Stimulated activated CD4-positive, alpha-beta T cell treated with anti-CD3 and anti-CD28 coated beads, Interleukin-4, amount 100 ng/mL, for 24 hours (primary cell): ENCODE results near the gene PRKAG1.
A peak's percentile ranks its signal among the peaks of the same experiment; 100 is the strongest.

Source experiments
- DNase-seq: peaks from one replicate; pipeline ENCODE4 v3.0.0-alpha.2; 2020

Gene PRKAG1

GRCh38 chr12:49030714-49031572 is 12.4 kb upstream of the PRKAG1 start:
- DNase-seq = no peak

DNA sequence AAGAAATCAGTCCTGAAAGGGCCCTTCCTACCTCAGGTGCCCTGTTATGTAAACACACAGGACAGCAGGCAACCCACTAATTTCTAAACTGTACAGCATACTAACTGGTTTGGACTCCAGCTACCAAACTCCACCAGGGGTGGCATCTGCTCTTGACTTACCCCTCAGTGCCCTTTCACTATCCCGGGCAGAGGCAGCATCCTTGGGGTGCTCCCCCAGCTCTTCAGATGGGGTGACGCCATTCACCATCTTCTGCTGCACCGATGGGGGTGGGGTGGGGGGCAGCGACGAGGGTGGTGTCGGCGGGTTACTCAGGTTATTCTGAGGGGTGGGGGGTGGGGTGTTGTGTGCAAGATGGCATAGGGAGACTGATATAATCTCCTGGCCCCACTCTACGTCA is 11.5 kb upstream of the PRKAG1 start:
- DNase-seq = no peak

DNA sequence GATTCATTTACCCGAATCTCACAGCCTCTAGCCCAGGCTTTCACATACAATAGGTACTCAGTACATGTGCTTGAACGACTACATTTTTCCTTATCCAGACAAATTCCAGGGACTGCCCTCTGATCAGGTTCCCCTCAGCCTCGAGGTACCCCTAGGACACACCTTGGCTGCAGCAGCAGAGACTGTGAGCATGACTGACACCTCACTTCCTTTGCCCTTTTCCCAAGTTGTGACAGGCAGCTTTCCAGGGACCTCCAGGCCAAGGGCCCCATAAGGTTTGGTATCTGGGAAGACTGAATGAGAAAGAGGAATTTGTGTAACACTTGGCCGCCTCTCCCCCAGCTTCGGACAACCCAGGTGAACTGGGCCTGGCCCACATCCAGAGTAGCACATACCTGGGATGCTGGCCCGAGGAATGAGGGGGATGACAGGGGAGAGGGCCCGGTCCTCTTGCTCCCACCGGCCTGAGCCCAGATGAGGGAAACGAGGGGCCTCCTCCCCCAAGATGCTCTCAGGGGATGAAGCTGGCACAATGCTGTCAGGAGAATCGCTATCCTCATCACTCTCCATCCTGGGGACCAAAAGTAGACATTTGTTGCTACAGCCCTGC is 10.2 kb upstream of the PRKAG1 start:
- DNase-seq = no peak

- DNase-seq = no peak
Observed at GRCh38 chr12:49027846-49028555, 9.4 kb upstream of the PRKAG1 start.

- DNase-seq = no peak
Observed at GRCh38 chr12:49026678-49027480, 8.3 kb upstream of the PRKAG1 start.

DNA sequence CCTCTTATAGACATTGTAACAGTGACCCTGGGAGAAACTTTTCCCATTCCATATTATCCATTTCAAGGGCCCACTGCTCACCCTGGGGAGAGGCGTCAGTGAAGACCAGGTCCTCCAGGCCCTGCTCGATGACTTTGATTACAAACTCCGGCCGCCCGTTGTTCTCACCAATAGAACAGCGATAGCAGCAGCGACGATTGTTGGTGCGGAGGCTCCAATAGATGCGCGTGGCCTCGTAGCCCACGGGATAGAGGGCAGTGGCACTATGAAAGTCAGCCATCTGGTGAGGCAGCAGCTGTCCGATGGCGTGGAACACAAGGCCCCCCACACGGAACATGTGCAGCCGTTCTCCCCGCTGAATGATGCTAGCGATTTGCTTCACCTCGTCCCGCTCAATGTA is 7.5 kb upstream of the PRKAG1 start:
- no peak for DNase-seq

DNA sequence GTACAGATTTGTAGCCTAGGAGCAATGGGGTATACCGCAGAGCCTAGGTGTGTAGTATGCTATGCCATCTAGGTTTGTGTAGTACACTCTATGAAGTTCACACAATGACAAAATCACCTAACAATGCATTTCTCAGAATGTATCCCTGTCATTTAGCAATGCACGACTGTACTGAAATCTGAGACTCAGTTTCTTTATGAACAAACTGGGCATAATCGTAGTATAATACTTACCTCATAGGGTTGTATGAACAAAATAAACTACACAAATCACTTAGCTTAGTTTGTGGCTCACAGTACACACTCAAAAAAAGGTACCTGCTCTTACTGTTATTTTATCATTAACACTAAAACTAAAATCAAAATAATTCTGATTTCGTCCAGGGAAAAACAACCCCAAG is 6.9 kb upstream of the PRKAG1 start:
- no peak for DNase-seq

GRCh38 chr12:49024543-49024942 is 6.0 kb upstream of the PRKAG1 start:
- DNase-seq = no peak

DNA sequence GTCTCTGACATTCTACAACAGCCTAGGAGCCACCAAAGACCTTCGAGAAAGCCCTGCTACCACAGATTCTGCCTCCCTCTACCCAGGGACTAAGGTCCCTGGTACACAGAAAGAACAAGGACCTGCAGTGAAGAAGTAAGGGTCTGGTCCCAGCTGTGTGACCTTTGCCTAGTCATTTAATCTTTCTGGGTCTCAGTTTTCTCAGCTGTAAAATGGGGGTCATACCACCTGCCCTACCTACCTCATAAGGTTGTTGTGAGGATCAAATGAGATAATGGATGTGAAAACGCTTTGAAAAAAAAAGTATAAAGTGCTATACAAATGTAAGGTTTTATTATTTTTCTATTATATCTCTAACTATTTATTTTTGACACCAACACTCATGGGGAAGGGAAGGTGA is 5.2 kb upstream of the PRKAG1 start:
- no peak for DNase-seq

GRCh38 chr12:49022558-49023178 is 4.1 kb upstream of the PRKAG1 start:
- no peak for DNase-seq

DNA sequence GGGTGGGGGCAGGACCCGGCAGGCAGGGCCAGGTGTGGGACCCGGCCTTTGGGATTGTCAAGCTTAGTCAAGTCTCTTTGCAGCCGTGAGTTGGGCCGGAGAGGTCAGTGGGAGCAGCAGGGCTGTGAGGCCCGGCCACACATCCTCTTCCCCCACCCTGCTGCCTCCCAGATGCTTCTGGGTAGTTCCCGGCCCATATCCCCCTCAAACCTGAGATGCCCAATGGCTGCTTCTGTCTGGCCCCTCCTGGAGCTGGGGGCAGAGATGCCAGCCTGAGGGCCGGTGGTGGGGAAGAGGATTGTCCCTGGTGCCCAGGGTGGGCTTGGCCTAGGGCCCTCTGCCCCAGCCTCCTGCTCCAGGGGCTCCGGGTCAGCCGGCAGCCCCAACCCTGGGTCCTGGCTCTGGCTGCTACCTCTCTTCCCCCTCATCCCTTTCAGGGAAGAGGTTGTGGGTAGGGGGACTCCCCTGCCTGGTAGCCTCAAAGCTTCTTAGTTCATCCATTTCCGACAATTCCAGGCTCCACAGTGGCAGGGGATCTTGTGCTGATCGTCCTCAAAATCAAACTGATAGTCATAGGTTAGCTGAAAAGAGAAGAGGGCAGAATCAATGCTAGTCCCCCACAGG is 2.8 kb upstream of the PRKAG1 start:
- DNase-seq = no peak

- no peak for DNase-seq
Observed at GRCh38 chr12:49020441-49020840, 1.9 kb upstream of the PRKAG1 start.

- DNase-seq = peak; percentile 28
Observed at GRCh38 chr12:49019443-49020324, 1.1 kb upstream of the PRKAG1 start.

DNA sequence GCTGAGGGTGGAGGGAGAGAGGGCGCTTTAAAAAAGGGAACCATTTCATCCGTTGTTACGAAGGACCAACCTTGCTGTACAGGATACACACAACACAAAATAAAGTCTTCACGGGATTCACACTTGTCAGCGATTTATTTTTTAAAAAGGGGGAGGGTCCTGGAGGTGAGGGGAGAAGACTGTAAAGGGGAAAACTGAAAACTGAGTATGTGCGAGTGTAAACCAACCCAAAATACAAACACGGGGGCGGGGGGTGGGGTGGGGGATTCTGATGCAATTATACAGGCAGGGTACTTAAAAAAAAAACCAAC is 499 bp upstream of the PRKAG1 start:
- no peak for DNase-seq

DNA sequence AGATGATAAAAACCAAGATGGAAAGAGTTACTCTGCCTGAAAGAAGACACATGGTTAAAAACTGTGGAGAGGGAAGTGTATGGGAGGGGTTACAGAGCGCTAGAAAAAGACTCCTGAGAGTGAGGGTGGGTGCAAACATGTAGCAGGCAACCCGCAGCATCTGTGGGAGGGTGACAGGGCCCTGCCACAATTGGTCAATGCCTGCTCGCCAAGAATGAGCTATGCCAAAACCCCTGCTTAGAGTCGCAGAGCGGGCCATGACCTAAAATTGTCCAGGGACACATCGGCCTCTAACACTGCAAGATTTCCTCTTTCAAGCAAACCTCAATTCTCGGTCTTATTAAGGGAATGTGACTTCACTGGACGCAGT is 700 bp downstream of the PRKAG1 start:
- DNase-seq = peak; percentile 60

GRCh38 chr12:49015196-49015595 is 3.4 kb downstream of the PRKAG1 start:
- DNase-seq = no peak

- DNase-seq = no peak
Observed at GRCh38 chr12:49014547-49014946, 4.0 kb downstream of the PRKAG1 start.

GRCh38 chr12:49013428-49013827 is 5.1 kb downstream of the PRKAG1 start:
- DNase-seq = no peak

DNA sequence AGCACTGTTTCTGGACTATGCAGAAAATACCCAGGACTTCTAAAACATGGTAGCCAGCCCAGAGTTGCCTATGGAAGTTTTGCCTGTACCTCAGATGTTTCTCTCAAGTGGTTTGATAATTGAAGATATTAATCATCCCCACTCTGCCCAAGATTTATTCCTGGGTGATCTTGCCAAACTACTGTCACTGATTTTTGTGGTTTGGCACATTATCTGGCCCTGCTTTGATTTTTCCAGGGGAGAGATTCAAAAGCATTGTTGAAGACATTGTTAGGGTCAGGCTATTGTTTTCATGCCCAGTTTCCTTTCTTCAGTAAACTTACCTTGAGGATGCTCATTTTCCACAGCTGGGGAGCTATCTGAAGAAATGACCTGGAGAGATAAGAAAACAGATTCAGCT is 5.8 kb downstream of the PRKAG1 start:
- no peak for DNase-seq

GRCh38 chr12:49010092-49010668 is 8.4 kb downstream of the PRKAG1 start:
- DNase-seq = no peak

- no peak for DNase-seq
Observed at GRCh38 chr12:49008943-49009342, 9.6 kb downstream of the PRKAG1 start.
